Activated naive CD4-positive, alpha-beta T cell treated with anti-CD3 and anti-CD28 coated beads, Interleukin-2, amount 10 ng/mL, durations not matched to agents 7 days and 5 days (primary cell): ENCODE data around the gene KATNAL2.

Experiments used
- CTCF ChIA-PET: fragments of 350-600 bp; sonication (Branson Sonifier 250); formaldehyde crosslinking; loops from one replicate; lab custom pipeline; 2021; ENCODE audit warnings: antibody characterized with exemption; lab: Charles Lee
- DNase-seq: peaks from one replicate; pipeline ENCODE4 v3.0.0-alpha.2; 2020
- H3K27ac Mint-ChIP-seq: one replicate; pipeline ENCODE4 v1.8.0; 2021; ENCODE audit warnings: mild to moderate bottlenecking, moderate library complexity, mixed read lengths
- H3K27me3 Mint-ChIP-seq: one replicate; pipeline ENCODE4 v1.8.0; 2021; ENCODE audit warnings: mild to moderate bottlenecking, mixed read lengths
- H3K36me3 Mint-ChIP-seq: one replicate; pipeline ENCODE4 v1.8.0; 2021; ENCODE audit warnings: mixed read lengths
- H3K4me1 Mint-ChIP-seq: one replicate; pipeline ENCODE4 v1.8.0; 2021; ENCODE audit warnings: mixed read lengths
- H3K4me3 Mint-ChIP-seq: one replicate; pipeline ENCODE4 v1.8.0; 2021; ENCODE audit warnings: mild to moderate bottlenecking, moderate library complexity, mixed read lengths
- H3K9me3 Mint-ChIP-seq: one replicate; pipeline ENCODE4 v1.8.0; 2021; ENCODE audit warnings: mixed read lengths

KATNAL2 gene

GRCh38 chr18:46917108-46917802 lies at the start of gene KATNAL2, which contains the start of gene PIAS2:
KATNAL2 (plus strand) TSS chr18:46917602; CDS start chr18:46946873, 29,271 bp downstream.
PIAS2 (minus strand) TSS chr18:46917507; CDS start chr18:46917345, 162 bp downstream.
- Mint-ChIP-seq H3K27ac (peak within 1 kb of the TSS; percentile 91), H3K9me3 (no peaks in the 10 kb centered on the region), H3K4me3 (peak within 1 kb of the TSS; percentile 88), H3K36me3 (peaks cover 13% of the 10 kb centered on the region), H3K27me3 (no peaks in the 10 kb centered on the region), H3K4me1 (peaks cover 54% of the 10 kb centered on the region)
- CTCF ChIA-PET, result interaction anchor here (0.7 to 1.7 kb wide), 2 partner anchors 259 kb away, joined by 3 to 4 read pairs; no protein-coding TSS in a partner anchor
- peak; percentile 81 for DNase-seq

- Mint-ChIP-seq H3K4me1 (peaks cover 15% of the 10 kb centered on the region), H3K36me3 (peaks cover 39% of the 10 kb centered on the region), H3K9me3 (peaks cover 31% of the 10 kb centered on the region), H3K27ac (no peak overlapping the region), H3K27me3 (no peaks in the 10 kb centered on the region), H3K4me3 (no peak overlapping the region)
- CTCF ChIA-PET, result no interaction called here
- no peak for DNase-seq
These were observed 49.1 kb upstream of the KATNAL2 start for GRCh38 chr18:46868169-46868921.

GRCh38 chr18:46877329-46877987 lies 39.9 kb upstream of the KATNAL2 start:
- H3K9me3 Mint-ChIP-seq, result peaks cover 40% of the 10 kb centered on the region
- H3K4me1 Mint-ChIP-seq, result peaks cover 18% of the 10 kb centered on the region
- H3K27me3 Mint-ChIP-seq, result no peaks in the 10 kb centered on the region
- H3K4me3 Mint-ChIP-seq, result no peak overlapping the region
- H3K36me3 Mint-ChIP-seq, result peaks cover 72% of the 10 kb centered on the region
- H3K27ac Mint-ChIP-seq, result peak overlapping the region; percentile 20
- CTCF ChIA-PET, result no interaction called here
- DNase-seq, result no peak

GRCh38 chr18:46883180-46883579 lies 34.2 kb upstream of the KATNAL2 start:
- DNase-seq, result no peak
- Mint-ChIP-seq H3K4me3 (no peak overlapping the region), H3K27me3 (no peaks in the 10 kb centered on the region), H3K36me3 (peaks cover 35% of the 10 kb centered on the region), H3K27ac (no peak overlapping the region), H3K9me3 (peaks cover 12% of the 10 kb centered on the region), H3K4me1 (no peaks in the 10 kb centered on the region)
- CTCF ChIA-PET, result no interaction called here

GRCh38 chr18:46886893-46887292 lies 30.5 kb upstream of the KATNAL2 start:
- peaks cover 2% of the 10 kb centered on the region for H3K4me1 Mint-ChIP-seq
- H3K36me3 Mint-ChIP-seq, result peaks cover 39% of the 10 kb centered on the region
- no peak overlapping the region for H3K4me3 Mint-ChIP-seq
- no peaks in the 10 kb centered on the region for H3K27me3 Mint-ChIP-seq
- no peak for DNase-seq
- CTCF ChIA-PET, result no interaction called here
- H3K27ac Mint-ChIP-seq, result no peak overlapping the region
- peaks cover 19% of the 10 kb centered on the region for H3K9me3 Mint-ChIP-seq

- H3K4me1 Mint-ChIP-seq, result peaks cover 11% of the 10 kb centered on the region
- H3K27me3 Mint-ChIP-seq, result no peaks in the 10 kb centered on the region
- H3K36me3 Mint-ChIP-seq, result peaks cover 39% of the 10 kb centered on the region
- peaks cover 19% of the 10 kb centered on the region for H3K9me3 Mint-ChIP-seq
- no peak for DNase-seq
- CTCF ChIA-PET, result no interaction called here
- H3K4me3 Mint-ChIP-seq, result no peak overlapping the region
- no peak overlapping the region for H3K27ac Mint-ChIP-seq
These were observed 28.4 kb upstream of the KATNAL2 start for GRCh38 chr18:46888965-46889364.

GRCh38 chr18:46891742-46892214 lies 25.6 kb upstream of the KATNAL2 start:
- Mint-ChIP-seq H3K4me3 (no peak overlapping the region), H3K27ac (no peak overlapping the region), H3K36me3 (peaks cover 46% of the 10 kb centered on the region), H3K4me1 (peaks cover 16% of the 10 kb centered on the region), H3K27me3 (no peaks in the 10 kb centered on the region), H3K9me3 (peaks cover 19% of the 10 kb centered on the region)
- DNase-seq, result no peak
- CTCF ChIA-PET, result no interaction called here

GRCh38 chr18:46892842-46893241 lies 24.6 kb upstream of the KATNAL2 start:
- peaks cover 42% of the 10 kb centered on the region for H3K36me3 Mint-ChIP-seq
- DNase-seq, result no peak
- CTCF ChIA-PET, result no interaction called here
- H3K9me3 Mint-ChIP-seq, result peaks cover 16% of the 10 kb centered on the region
- H3K27me3 Mint-ChIP-seq, result no peaks in the 10 kb centered on the region
- H3K27ac Mint-ChIP-seq, result no peak overlapping the region
- H3K4me1 Mint-ChIP-seq, result peaks cover 16% of the 10 kb centered on the region
- H3K4me3 Mint-ChIP-seq, result no peak overlapping the region

GRCh38 chr18:46893360-46893759 lies 24.0 kb upstream of the KATNAL2 start:
- Mint-ChIP-seq H3K4me3 (no peak overlapping the region), H3K36me3 (peaks cover 38% of the 10 kb centered on the region), H3K27me3 (no peaks in the 10 kb centered on the region), H3K9me3 (peaks cover 16% of the 10 kb centered on the region), H3K4me1 (peaks cover 16% of the 10 kb centered on the region), H3K27ac (no peak overlapping the region)
- CTCF ChIA-PET, result no interaction called here
- no peak for DNase-seq

- DNase-seq, result no peak
- H3K9me3 Mint-ChIP-seq, result peaks cover 10% of the 10 kb centered on the region
- CTCF ChIA-PET, result no interaction called here
- no peak overlapping the region for H3K4me3 Mint-ChIP-seq
- no peak overlapping the region for H3K27ac Mint-ChIP-seq
- peaks cover 16% of the 10 kb centered on the region for H3K4me1 Mint-ChIP-seq
- peaks cover 31% of the 10 kb centered on the region for H3K36me3 Mint-ChIP-seq
- no peaks in the 10 kb centered on the region for H3K27me3 Mint-ChIP-seq
These were observed 23.3 kb upstream of the KATNAL2 start for GRCh38 chr18:46894124-46894523.

GRCh38 chr18:46899274-46899948 lies 18.0 kb upstream of the KATNAL2 start:
- Mint-ChIP-seq H3K27me3 (no peaks in the 10 kb centered on the region), H3K36me3 (peaks cover 32% of the 10 kb centered on the region), H3K9me3 (no peaks in the 10 kb centered on the region), H3K4me3 (no peak overlapping the region), H3K27ac (no peak overlapping the region), H3K4me1 (peaks cover under 1% of the 10 kb centered on the region)
- CTCF ChIA-PET, result no interaction called here
- no peak for DNase-seq

- H3K36me3 Mint-ChIP-seq, result peaks cover 43% of the 10 kb centered on the region
These were observed 14.0 kb upstream of the KATNAL2 start for GRCh38 chr18:46903406-46903805.

GRCh38 chr18:46909497-46909896 lies 7.9 kb upstream of the KATNAL2 start:
- H3K27me3 Mint-ChIP-seq, result no peaks in the 10 kb centered on the region
- CTCF ChIA-PET, result no interaction called here
- H3K4me3 Mint-ChIP-seq, result no peak overlapping the region
- no peak for DNase-seq
- H3K9me3 Mint-ChIP-seq, result no peaks in the 10 kb centered on the region
- H3K27ac Mint-ChIP-seq, result no peak overlapping the region
- H3K4me1 Mint-ChIP-seq, result peaks cover 15% of the 10 kb centered on the region
- peaks cover 36% of the 10 kb centered on the region for H3K36me3 Mint-ChIP-seq

More at GRCh38 chr18:46903406-46903805, 14.0 kb upstream of the KATNAL2 start:
- DNase-seq, result no peak
- no peak overlapping the region for H3K4me3 Mint-ChIP-seq
- H3K27ac Mint-ChIP-seq, result no peak overlapping the region
- no peaks in the 10 kb centered on the region for H3K4me1 Mint-ChIP-seq
- no peaks in the 10 kb centered on the region for H3K9me3 Mint-ChIP-seq
- CTCF ChIA-PET, result no interaction called here
- H3K27me3 Mint-ChIP-seq, result no peaks in the 10 kb centered on the region

GRCh38 chr18:46910856-46911255 lies 6.5 kb upstream of the KATNAL2 start:
- Mint-ChIP-seq H3K27me3 (no peaks in the 10 kb centered on the region), H3K9me3 (no peaks in the 10 kb centered on the region), H3K4me3 (no peak overlapping the region), H3K4me1 (peaks cover 29% of the 10 kb centered on the region), H3K36me3 (peaks cover 35% of the 10 kb centered on the region), H3K27ac (no peak overlapping the region)
- DNase-seq, result no peak
- CTCF ChIA-PET, result no interaction called here
